WTC11 (cell line): ENCODE data around the gene GABBR2. TPM values are rescaled to one million over a fixed set of nuclear protein-coding genes. Genes with fewer than 3 reads are reported as not detected.

Experiments
- ATAC-seq: fragments of 200-7000 bp; cut with Tn5 transposase; 2 replicates; pipeline ENCODE4 v1.10.0; 2021; ENCODE audit warnings: mild to moderate bottlenecking, moderate library complexity
- CTCF ChIA-PET: fragments of 300-600 bp; sonication (Branson Sonifier 250); formaldehyde crosslinking; loops from one replicate; lab custom pipeline; 2021; ENCODE audit warnings: antibody characterized with exemption; lab: Charles Lee
- POLR2A ChIA-PET: fragments of 350-600 bp; sonication (Branson Sonifier 250); formaldehyde crosslinking; loops from one replicate; lab custom pipeline; 2021; ENCODE audit warnings: antibody characterized with exemption; lab: Charles Lee
- DNase-seq: peaks from one replicate; pipeline ENCODE4 v3.0.0; 2021; ENCODE audit warnings: low spot score
- H3K27ac Mint-ChIP-seq: 2 replicates; pipeline ENCODE4 v1.8.0; 2021; ENCODE audit warnings: mixed read lengths
- H3K27me3 Mint-ChIP-seq: 2 replicates; pipeline ENCODE4 v1.8.0; 2021; ENCODE audit warnings: low read depth, mild to moderate bottlenecking, moderate library complexity, mixed read lengths
- H3K36me3 Mint-ChIP-seq: 2 replicates; pipeline ENCODE4 v1.8.0; 2021; ENCODE audit warnings: mixed read lengths
- H3K4me1 Mint-ChIP-seq: 2 replicates; pipeline ENCODE4 v1.8.0; 2022; ENCODE audit warnings: mixed read lengths
- H3K4me3 Mint-ChIP-seq: 2 replicates; pipeline ENCODE4 v1.8.0; 2021; ENCODE audit warnings: mild to moderate bottlenecking, moderate library complexity, mixed read lengths
- H3K9me3 Mint-ChIP-seq: 2 replicates; pipeline ENCODE4 v1.8.0; 2021; ENCODE audit warnings: mixed read lengths
- CREM ChIP-seq: sonication (generic); formaldehyde crosslinking; IDR thresholded peaks from 2 replicates; pipeline ENCODE4 v1.8.1; 2022; ENCODE audit warnings: mild to moderate bottlenecking, missing genetic modification reagents, moderate library complexity
- ETV6 ChIP-seq: sonication (generic); formaldehyde crosslinking; IDR thresholded peaks from 2 replicates; pipeline ENCODE4 v1.8.1; 2022; ENCODE audit warnings: mild to moderate bottlenecking, missing genetic modification reagents
- GRHL2 ChIP-seq: fragments of 250-450 bp; sonication (Bioruptor Pico); IDR thresholded peaks from 2 replicates; pipeline ENCODE4 v1.8.0; 2022; ENCODE audit warnings: mild to moderate bottlenecking, moderate library complexity; ENCODE audit not compliant: insufficient replicate concordance, severe bottlenecking
- JAZF1 ChIP-seq: fragments of 250-450 bp; sonication (Bioruptor Pico); IDR thresholded peaks from 2 replicates; pipeline ENCODE4 v1.9.0; 2021; ENCODE audit warnings: moderate library complexity, mild to moderate bottlenecking, inconsistent platforms
- NFATC4 ChIP-seq: fragments of 250-450 bp; sonication (Bioruptor Pico); IDR thresholded peaks from 2 replicates; pipeline ENCODE4 v1.9.0; 2021; ENCODE audit warnings: mild to moderate bottlenecking
- SP1 ChIP-seq: sonication (generic); formaldehyde crosslinking; conservative IDR thresholded peaks from 2 replicates; pipeline ENCODE4 v1.8.1; 2022; ENCODE audit warnings: missing genetic modification reagents
- TEAD1 ChIP-seq: sonication (generic); formaldehyde crosslinking; IDR thresholded peaks from 2 replicates; pipeline ENCODE4 v1.8.0; 2022; ENCODE audit warnings: mild to moderate bottlenecking, missing genetic modification reagents
- ZBTB21 ChIP-seq: sonication (generic); formaldehyde crosslinking; IDR thresholded peaks from 2 replicates; pipeline ENCODE4 v1.8.1; 2023; ENCODE audit warnings: mild to moderate bottlenecking, missing genetic modification reagents, borderline replicate concordance
- ZNF416 ChIP-seq: fragments of 250-450 bp; sonication (Bioruptor Pico); IDR thresholded peaks from 2 replicates; pipeline ENCODE4 v1.9.0; 2021; ENCODE audit warnings: mild to moderate bottlenecking, inconsistent platforms
- ZNF425 ChIP-seq: fragments of 250-450 bp; sonication (Bioruptor Pico); conservative IDR thresholded peaks from 2 replicates; pipeline ENCODE4 v1.9.0; 2021; ENCODE audit warnings: mild to moderate bottlenecking
- ZNF532 ChIP-seq: fragments of 250-450 bp; sonication (Bioruptor Pico); IDR thresholded peaks from 2 replicates; pipeline ENCODE4 v1.9.0; 2021; ENCODE audit warnings: mild to moderate bottlenecking, borderline replicate concordance
- ZSCAN18 ChIP-seq: fragments of 250-450 bp; sonication (Bioruptor Pico); IDR thresholded peaks from 2 replicates; pipeline ENCODE4 v2.1.2; 2022; ENCODE audit warnings: mild to moderate bottlenecking, moderate library complexity
- total RNA-seq: library from RNA; stranded (reverse); gene quantifications from 3 replicates; pipeline ENCODE4 v1.2.3, GENCODE V29; 2021
- TF ChIP-seq, protein P1 (sequence below): sonication (generic); formaldehyde crosslinking; IDR thresholded peaks from 2 replicates; pipeline ENCODE4 v1.8.0; 2022; ENCODE audit warnings: mild to moderate bottlenecking, missing genetic modification reagents
- TF ChIP-seq, protein P2 (sequence below): sonication (generic); formaldehyde crosslinking; conservative IDR thresholded peaks from 2 replicates; pipeline ENCODE4 v1.8.1; 2022; ENCODE audit warnings: mild to moderate bottlenecking, missing genetic modification reagents
- TF ChIP-seq, protein P3 (sequence below): fragments of 250-450 bp; sonication (Bioruptor Pico); IDR thresholded peaks from 2 replicates; pipeline ENCODE4 v1.9.0; 2021; ENCODE audit warnings: mild to moderate bottlenecking
- TF ChIP-seq, protein P4 (sequence below): sonication (generic); formaldehyde crosslinking; IDR thresholded peaks from 2 replicates; pipeline ENCODE4 v1.8.0; 2023; ENCODE audit warnings: missing genetic modification reagents, mild to moderate bottlenecking, borderline replicate concordance

GABBR2 gene
- total RNA-seq, 1 experiment from 2014 or later = 0.92 TPM

DNA sequence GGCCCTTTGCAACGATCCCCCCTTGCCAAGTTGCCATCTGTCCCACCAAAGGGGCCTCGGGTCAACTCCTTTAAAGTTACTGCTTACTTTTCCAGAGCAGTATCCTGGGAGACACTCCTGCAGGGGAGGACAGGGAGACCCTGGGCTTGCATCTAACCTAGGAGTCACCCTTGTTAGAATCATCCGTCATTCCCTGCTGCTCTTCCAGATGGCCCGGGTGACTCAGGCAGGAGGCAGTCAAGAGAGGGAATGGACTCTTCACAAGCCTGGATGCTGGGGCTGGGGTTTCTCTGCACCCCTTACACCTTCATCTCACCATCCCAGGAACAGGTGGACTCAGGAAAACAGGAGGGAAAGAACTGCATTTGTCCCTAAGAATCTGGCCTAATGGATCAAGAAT lies 175.6 kb downstream of the GABBR2 start (continued):
- TF ChIP-seq GRHL2 (CRISPR knock-in tag) = no peak
- TF ChIP-seq ZSCAN18 (CRISPR knock-in tag) = no peak
- no peak for TF ChIP-seq TEAD1 (CRISPR knock-in tag)
- no peak for TF ChIP-seq JAZF1 (CRISPR knock-in tag)

- Mint-ChIP-seq H3K36me3 (no peaks in the 10 kb centered on the region), H3K4me1 (no peaks in the 10 kb centered on the region), H3K9me3 (peaks cover 4% of the 10 kb centered on the region; the same call in 1 of the 2 replicates), H3K27me3 (no peaks in the 10 kb centered on the region; the same call in none of the 2 replicates), H3K4me3 (no peak overlapping the region), H3K27ac (no peak overlapping the region)
- ChIA-PET POLR2A (no interaction called here), CTCF (no interaction called here)
- TF ChIP-seq, protein P1, sequence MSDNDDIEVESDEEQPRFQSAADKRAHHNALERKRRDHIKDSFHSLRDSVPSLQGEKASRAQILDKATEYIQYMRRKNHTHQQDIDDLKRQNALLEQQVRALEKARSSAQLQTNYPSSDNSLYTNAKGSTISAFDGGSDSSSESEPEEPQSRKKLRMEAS (CRISPR knock-in tag) = no peak
- TF ChIP-seq ZBTB21 (no peak), ZNF425 (CRISPR knock-in tag) (no peak), ETV6 (CRISPR knock-in tag) (no peak), CREM (CRISPR knock-in tag) (no peak), ZNF532 (CRISPR knock-in tag) (no peak), ZNF416 (CRISPR knock-in tag) (no peak), TEAD1 (CRISPR knock-in tag) (no peak), GRHL2 (CRISPR knock-in tag) (no peak), SP1 (CRISPR knock-in tag) (no peak)
- TF ChIP-seq, protein P2, sequence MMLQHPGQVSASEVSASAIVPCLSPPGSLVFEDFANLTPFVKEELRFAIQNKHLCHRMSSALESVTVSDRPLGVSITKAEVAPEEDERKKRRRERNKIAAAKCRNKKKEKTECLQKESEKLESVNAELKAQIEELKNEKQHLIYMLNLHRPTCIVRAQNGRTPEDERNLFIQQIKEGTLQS (CRISPR knock-in tag) = no peak
- TF ChIP-seq, protein P3, sequence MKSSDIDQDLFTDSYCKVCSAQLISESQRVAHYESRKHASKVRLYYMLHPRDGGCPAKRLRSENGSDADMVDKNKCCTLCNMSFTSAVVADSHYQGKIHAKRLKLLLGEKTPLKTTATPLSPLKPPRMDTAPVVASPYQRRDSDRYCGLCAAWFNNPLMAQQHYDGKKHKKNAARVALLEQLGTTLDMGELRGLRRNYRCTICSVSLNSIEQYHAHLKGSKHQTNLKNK = no peak
- no peak for ATAC-seq
- DNase-seq = no peak
Observed at GRCh38 chr9:98532574-98532973, 176.2 kb downstream of the GABBR2 start.

DNA sequence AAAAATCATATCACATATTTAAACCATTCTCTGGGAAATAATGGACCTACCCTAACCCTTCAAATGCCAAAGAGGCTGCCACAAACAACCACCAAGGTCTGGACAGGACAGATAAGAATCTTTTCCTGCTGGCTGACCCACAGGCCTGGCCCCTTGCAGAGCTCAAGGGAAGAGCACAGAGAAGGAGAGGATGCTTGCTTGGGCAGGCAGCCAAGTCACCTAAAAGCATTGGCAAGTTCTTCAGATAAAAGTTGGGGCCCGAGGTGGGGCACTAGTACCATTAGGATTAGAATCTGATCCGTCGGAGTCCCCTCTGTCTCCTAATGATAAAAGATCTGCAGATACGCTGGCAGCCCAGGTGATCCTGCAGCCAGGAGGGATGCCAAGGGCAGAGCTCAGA lies 176.6 kb downstream of the GABBR2 start:
- ATAC-seq = no peak
- ChIA-PET CTCF (no interaction called here), POLR2A (no interaction called here)
- Mint-ChIP-seq H3K27ac (no peak overlapping the region), H3K27me3 (no peaks in the 10 kb centered on the region; the same call in none of the 2 replicates), H3K36me3 (no peaks in the 10 kb centered on the region), H3K4me3 (no peak overlapping the region), H3K4me1 (no peaks in the 10 kb centered on the region), H3K9me3 (peaks cover 4% of the 10 kb centered on the region; the same call in 1 of the 2 replicates)
- DNase-seq = no peak
- TF ChIP-seq, protein P4, sequence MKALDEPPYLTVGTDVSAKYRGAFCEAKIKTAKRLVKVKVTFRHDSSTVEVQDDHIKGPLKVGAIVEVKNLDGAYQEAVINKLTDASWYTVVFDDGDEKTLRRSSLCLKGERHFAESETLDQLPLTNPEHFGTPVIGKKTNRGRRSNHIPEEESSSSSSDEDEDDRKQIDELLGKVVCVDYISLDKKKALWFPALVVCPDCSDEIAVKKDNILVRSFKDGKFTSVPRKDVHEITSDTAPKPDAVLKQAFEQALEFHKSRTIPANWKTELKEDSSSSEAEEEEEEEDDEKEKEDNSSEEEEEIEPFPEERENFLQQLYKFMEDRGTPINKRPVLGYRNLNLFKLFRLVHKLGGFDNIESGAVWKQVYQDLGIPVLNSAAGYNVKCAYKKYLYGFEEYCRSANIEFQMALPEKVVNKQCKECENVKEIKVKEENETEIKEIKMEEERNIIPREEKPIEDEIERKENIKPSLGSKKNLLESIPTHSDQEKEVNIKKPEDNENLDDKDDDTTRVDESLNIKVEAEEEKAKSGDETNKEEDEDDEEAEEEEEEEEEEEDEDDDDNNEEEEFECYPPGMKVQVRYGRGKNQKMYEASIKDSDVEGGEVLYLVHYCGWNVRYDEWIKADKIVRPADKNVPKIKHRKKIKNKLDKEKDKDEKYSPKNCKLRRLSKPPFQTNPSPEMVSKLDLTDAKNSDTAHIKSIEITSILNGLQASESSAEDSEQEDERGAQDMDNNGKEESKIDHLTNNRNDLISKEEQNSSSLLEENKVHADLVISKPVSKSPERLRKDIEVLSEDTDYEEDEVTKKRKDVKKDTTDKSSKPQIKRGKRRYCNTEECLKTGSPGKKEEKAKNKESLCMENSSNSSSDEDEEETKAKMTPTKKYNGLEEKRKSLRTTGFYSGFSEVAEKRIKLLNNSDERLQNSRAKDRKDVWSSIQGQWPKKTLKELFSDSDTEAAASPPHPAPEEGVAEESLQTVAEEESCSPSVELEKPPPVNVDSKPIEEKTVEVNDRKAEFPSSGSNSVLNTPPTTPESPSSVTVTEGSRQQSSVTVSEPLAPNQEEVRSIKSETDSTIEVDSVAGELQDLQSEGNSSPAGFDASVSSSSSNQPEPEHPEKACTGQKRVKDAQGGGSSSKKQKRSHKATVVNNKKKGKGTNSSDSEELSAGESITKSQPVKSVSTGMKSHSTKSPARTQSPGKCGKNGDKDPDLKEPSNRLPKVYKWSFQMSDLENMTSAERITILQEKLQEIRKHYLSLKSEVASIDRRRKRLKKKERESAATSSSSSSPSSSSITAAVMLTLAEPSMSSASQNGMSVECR (CRISPR knock-in tag) = no peak
- no peak for TF ChIP-seq ZNF425 (CRISPR knock-in tag)
- no peak for TF ChIP-seq NFATC4 (CRISPR knock-in tag)
